Suprapubic skin (tissue), 4 donors: ENCODE data around the gene DTD1.

Experiments
- CTCF ChIP-seq, 2 donors: fragments of 200-600 bp in 1 of 2; fragments of 450-650 bp in 1 of 2; sonication (generic) in 1 of 2; IDR thresholded peaks; one replicate each; pipeline ENCODE4 v1.5.1; 2016 to 2019; ENCODE audit warnings: antibody characterized with exemption in 2 of 2, mild to moderate bottlenecking in 1 of 2, moderate library complexity in 1 of 2
- EP300 ChIP-seq: sonication (generic); formaldehyde crosslinking; IDR thresholded peaks from one replicate; pipeline ENCODE4 v1.6.1; 2017; ENCODE audit warnings: antibody characterized with exemption
- POLR2A ChIP-seq, 2 donors: fragments of 450-650 bp; IDR thresholded peaks; one replicate each; pipeline ENCODE4 v1.6.1; 2017; ENCODE audit warnings: antibody characterized with exemption in 2 of 2, mild to moderate bottlenecking in 2 of 2, moderate library complexity in 2 of 2
- POLR2AphosphoS5 ChIP-seq, 3 donors: sonication (generic); formaldehyde crosslinking; IDR thresholded peaks; one replicate each; pipeline ENCODE4 v1.6.1; 2017; ENCODE audit warnings: antibody characterized with exemption in 3 of 3

- TF ChIP-seq CTCF (IDR thresholded peaks at IDR 0.05) = no peak
- TF ChIP-seq POLR2A (IDR thresholded peaks at IDR 0.05) = no peak
- no peak for TF ChIP-seq POLR2AphosphoS5 (IDR thresholded peaks at IDR 0.05)
- no peak for TF ChIP-seq EP300
These were observed 141.5 kb downstream of the DTD1 start for GRCh38 chr20:18729231-18729825.
